Osteoblast (primary cell): ENCODE data around the gene CLEC9A. TPM values are rescaled to one million over a fixed set of nuclear protein-coding genes. Genes with fewer than 3 reads are reported as not detected.
A peak's percentile ranks its signal among the peaks of the same experiment; 100 is the strongest.
"Not testable (repeated sequence)": the region's sequence is repeated elsewhere in the genome, so short reads cannot be mapped to it uniquely, and the experiment has no call there.

Experiments
- DNase-seq: peaks from one replicate; pipeline ENCODE4 v3.0.0; 2011; ENCODE audit warnings: low spot score, mixed read lengths; ENCODE audit not compliant: insufficient read length; ENCODE audit errors: missing footprints
- H2AFZ ChIP-seq: 2 replicates; pipeline ENCODE4 v1.6.0; 2011; ENCODE audit warnings: mild to moderate bottlenecking, low read length
- H3K27ac ChIP-seq: 2 replicates; pipeline ENCODE4 v1.5.1; 2011; ENCODE audit warnings: mild to moderate bottlenecking, low read depth, low read length, moderate library complexity
- H3K27me3 ChIP-seq: 2 replicates; pipeline ENCODE4 v1.6.0; 2012; ENCODE audit warnings: mild to moderate bottlenecking, control low read depth, inconsistent platforms, low read length, moderate library complexity; ENCODE audit not compliant: insufficient read depth
- H3K36me3 ChIP-seq: 2 replicates; pipeline ENCODE4 v1.5.1; 2011; ENCODE audit warnings: mild to moderate bottlenecking, low read length, control low read depth, moderate library complexity; ENCODE audit not compliant: insufficient read depth
- H3K4me1 ChIP-seq: 2 replicates; pipeline ENCODE4 v1.5.1; 2011; ENCODE audit warnings: mild to moderate bottlenecking, low read length, control low read depth, moderate library complexity; ENCODE audit not compliant: insufficient read depth
- H3K4me2 ChIP-seq: 2 replicates; pipeline ENCODE4 v1.6.0; 2011; ENCODE audit warnings: mild to moderate bottlenecking, low read length; ENCODE audit not compliant: insufficient read depth
- H3K4me3 ChIP-seq: fragments of 200-600 bp; sonication (generic); 3 replicates; pipeline ENCODE4 v1.5.1; 2012; ENCODE audit warnings: mild to moderate bottlenecking, low read length, inconsistent platforms; ENCODE audit not compliant: insufficient read depth
- H3K79me2 ChIP-seq: 2 replicates; pipeline ENCODE4 v1.6.0; 2012; ENCODE audit warnings: mild to moderate bottlenecking, low read length, control low read depth, inconsistent platforms; ENCODE audit not compliant: insufficient read depth
- H3K9me3 ChIP-seq: 2 replicates; pipeline ENCODE4 v1.5.1; 2011; ENCODE audit warnings: low read depth, low read length, control low read depth
- H4K20me1 ChIP-seq: 2 replicates; pipeline ENCODE4 v1.6.0; 2012; ENCODE audit warnings: mild to moderate bottlenecking, low read length, control low read depth; ENCODE audit not compliant: insufficient read depth
- total RNA-seq: library from RNA; depleted of rRNA; stranded (reverse); fragments of >200 nt; gene quantifications from 2 replicates; pipeline ENCODE4 v1.2.3, GENCODE V29; 2012
- TF ChIP-seq, protein P1 (sequence below): IDR thresholded peaks from 2 replicates; pipeline ENCODE4 v1.5.1; 2011; ENCODE audit warnings: mild to moderate bottlenecking, low read depth, low read length, moderate library complexity; ENCODE audit errors: extremely low read depth

The CLEC9A gene
- total RNA-seq, 1 donor, result not detected

DNA sequence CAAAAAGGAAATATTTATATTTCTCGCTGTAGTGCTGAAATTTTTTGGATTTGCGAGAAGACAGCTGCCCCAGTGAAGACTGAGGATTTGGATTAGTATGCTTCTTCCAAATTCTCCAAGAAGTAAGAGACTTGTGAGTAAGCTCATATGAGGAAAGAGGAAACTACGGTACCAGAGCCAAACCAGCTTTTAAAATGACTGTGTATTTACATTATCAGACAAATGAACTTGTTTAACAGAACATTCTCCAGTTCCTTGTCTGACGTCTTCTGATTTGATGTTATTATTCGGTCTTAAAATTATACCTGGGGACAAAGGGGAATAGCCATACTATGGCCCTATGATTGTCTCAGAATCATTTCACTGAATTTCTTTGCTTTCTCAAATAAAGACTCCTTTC is 12.1 kb upstream of the CLEC9A start:
- Histone ChIP-seq H3K9me3 (no peaks in the 10 kb centered on the region), H3K27me3 (no peaks in the 10 kb centered on the region), H3K27ac (no peak overlapping the region), H3K36me3 (no peaks in the 10 kb centered on the region), H4K20me1 (no peaks in the 10 kb centered on the region), H3K4me2 (no peak overlapping the region), H3K4me1 (no peaks in the 10 kb centered on the region), H3K4me3 (no peak overlapping the region), H3K79me2 (no peaks in the 10 kb centered on the region), H2AFZ (no peak overlapping the region)
- peak; percentile 92 for DNase-seq
- TF ChIP-seq, protein P1, sequence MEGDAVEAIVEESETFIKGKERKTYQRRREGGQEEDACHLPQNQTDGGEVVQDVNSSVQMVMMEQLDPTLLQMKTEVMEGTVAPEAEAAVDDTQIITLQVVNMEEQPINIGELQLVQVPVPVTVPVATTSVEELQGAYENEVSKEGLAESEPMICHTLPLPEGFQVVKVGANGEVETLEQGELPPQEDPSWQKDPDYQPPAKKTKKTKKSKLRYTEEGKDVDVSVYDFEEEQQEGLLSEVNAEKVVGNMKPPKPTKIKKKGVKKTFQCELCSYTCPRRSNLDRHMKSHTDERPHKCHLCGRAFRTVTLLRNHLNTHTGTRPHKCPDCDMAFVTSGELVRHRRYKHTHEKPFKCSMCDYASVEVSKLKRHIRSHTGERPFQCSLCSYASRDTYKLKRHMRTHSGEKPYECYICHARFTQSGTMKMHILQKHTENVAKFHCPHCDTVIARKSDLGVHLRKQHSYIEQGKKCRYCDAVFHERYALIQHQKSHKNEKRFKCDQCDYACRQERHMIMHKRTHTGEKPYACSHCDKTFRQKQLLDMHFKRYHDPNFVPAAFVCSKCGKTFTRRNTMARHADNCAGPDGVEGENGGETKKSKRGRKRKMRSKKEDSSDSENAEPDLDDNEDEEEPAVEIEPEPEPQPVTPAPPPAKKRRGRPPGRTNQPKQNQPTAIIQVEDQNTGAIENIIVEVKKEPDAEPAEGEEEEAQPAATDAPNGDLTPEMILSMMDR, result no peak

- Histone ChIP-seq H3K4me3 (no peak overlapping the region), H2AFZ (no peak overlapping the region), H3K27ac (no peak overlapping the region), H3K4me2 (no peak overlapping the region), H3K27me3 (no peaks in the 10 kb centered on the region), H3K9me3 (no peaks in the 10 kb centered on the region), H3K36me3 (no peaks in the 10 kb centered on the region), H4K20me1 (no peaks in the 10 kb centered on the region), H3K79me2 (no peaks in the 10 kb centered on the region), H3K4me1 (no peaks in the 10 kb centered on the region)
- no peak for DNase-seq
- TF ChIP-seq, protein P1, result no peak
Measured at GRCh38 chr12:10021342-10021741, 9.1 kb upstream of the CLEC9A start.

GRCh38 chr12:10025236-10025635 is 5.2 kb upstream of the CLEC9A start:
- Histone ChIP-seq H3K36me3 (no peaks in the 10 kb centered on the region), H3K27ac (no peak overlapping the region), H3K4me2 (no peak overlapping the region), H3K4me1 (peaks cover 6% of the 10 kb centered on the region), H3K4me3 (no peak overlapping the region), H3K79me2 (no peaks in the 10 kb centered on the region), H3K27me3 (no peaks in the 10 kb centered on the region), H3K9me3 (no peaks in the 10 kb centered on the region), H4K20me1 (no peaks in the 10 kb centered on the region), H2AFZ (no peak overlapping the region)
- TF ChIP-seq, protein P1, result no peak
- no peak for DNase-seq

DNA sequence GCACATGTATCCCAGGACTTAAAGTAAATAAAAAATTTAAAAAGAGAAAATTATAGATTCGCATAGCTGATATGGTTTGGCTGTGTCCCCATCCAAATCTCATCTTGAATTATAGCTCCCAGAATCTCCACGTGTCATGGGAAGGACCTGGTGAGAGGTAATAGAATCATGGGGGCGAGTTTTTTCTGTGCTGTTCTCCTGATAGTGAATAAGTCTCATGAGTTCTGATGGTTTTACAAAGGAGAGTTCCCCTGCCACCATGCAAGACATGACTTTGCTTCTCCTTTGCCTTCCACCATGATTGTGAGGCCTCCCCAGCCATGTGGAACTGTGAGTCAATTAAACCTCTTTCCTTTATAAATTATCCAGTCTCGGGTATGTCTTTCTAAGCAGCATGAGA is 3.8 kb upstream of the CLEC9A start:
- H3K36me3 ChIP-seq, H3K9me3 ChIP-seq, H2AFZ ChIP-seq, H3K79me2 ChIP-seq, H3K27me3 ChIP-seq, DNase-seq, H3K4me3 ChIP-seq, H4K20me1 ChIP-seq, H3K4me2 ChIP-seq: not testable (repeated sequence)
- Histone ChIP-seq H3K4me1 (peaks cover 12% of the 10 kb centered on the region), H3K27ac (peak overlapping the region; percentile 74)

- H4K20me1 ChIP-seq, result no peaks in the 10 kb centered on the region
- no peaks in the 10 kb centered on the region for H3K27me3 ChIP-seq
- peaks cover 12% of the 10 kb centered on the region for H3K4me1 ChIP-seq
- peak overlapping the region; percentile 74 for H3K27ac ChIP-seq
- H3K36me3 ChIP-seq, result no peaks in the 10 kb centered on the region
- peak overlapping the region; percentile 26 for H3K4me3 ChIP-seq
- peak overlapping the region; percentile 45 for H3K4me2 ChIP-seq
- TF ChIP-seq, protein P1, result no peak
- no peaks in the 10 kb centered on the region for H3K9me3 ChIP-seq
- no peaks in the 10 kb centered on the region for H3K79me2 ChIP-seq
- peak overlapping the region; percentile 67 for H2AFZ ChIP-seq
- DNase-seq, result no peak
Measured at GRCh38 chr12:10027311-10027710, 3.2 kb upstream of the CLEC9A start.
